ENCODE results near the gene NUP54.

NUP54 gene

GRCh38 chr4:76120199-76120598 is 28.0 kb downstream of the NUP54 start:
- no peaks in the 10 kb centered on the region for H3K9me3 Mint-ChIP-seq
- peaks cover 68% of the 10 kb centered on the region for H3K36me3 Mint-ChIP-seq (ENCODE audit: insufficient read depth)
- no peaks in the 10 kb centered on the region for H3K27me3 Mint-ChIP-seq
- H3K4me1 Mint-ChIP-seq (ENCODE audit: low read depth in 2 of 2), result no peaks in the 10 kb centered on the region
- ATAC-seq (replicated peaks), result no peak
- H3K27ac Mint-ChIP-seq, result no peak overlapping the region
- DNase-seq, result no peak
- no peak overlapping the region for H3K4me3 Mint-ChIP-seq

- no peak overlapping the region for H3K4me3 Mint-ChIP-seq
- no peak for DNase-seq
- ATAC-seq (replicated peaks), result no peak
These were observed 30.7 kb downstream of the NUP54 start for GRCh38 chr4:76117536-76117935.

GRCh38 chr4:76116821-76117220 is 31.4 kb downstream of the NUP54 start:
- Mint-ChIP-seq H3K4me1 (ENCODE audit: low read depth in 2 of 2) (no peaks in the 10 kb centered on the region), H3K9me3 (no peaks in the 10 kb centered on the region), H3K27ac (no peak overlapping the region), H3K36me3 (ENCODE audit: insufficient read depth) (peaks cover 44% of the 10 kb centered on the region), H3K27me3 (no peaks in the 10 kb centered on the region), H3K4me3 (no peak overlapping the region)
- ATAC-seq (replicated peaks) (no peak), DNase-seq (no peak)

More at GRCh38 chr4:76117536-76117935, 30.7 kb downstream of the NUP54 start:
- H3K27me3 Mint-ChIP-seq, result no peaks in the 10 kb centered on the region
- no peak overlapping the region for H3K27ac Mint-ChIP-seq
- H3K36me3 Mint-ChIP-seq (ENCODE audit: insufficient read depth), result peaks cover 51% of the 10 kb centered on the region
- H3K4me1 Mint-ChIP-seq (ENCODE audit: low read depth in 2 of 2), result no peaks in the 10 kb centered on the region
- no peaks in the 10 kb centered on the region for H3K9me3 Mint-ChIP-seq

- DNase-seq (no peak), ATAC-seq (replicated peaks) (no peak)
- Mint-ChIP-seq H3K27ac (no peak overlapping the region), H3K4me3 (no peak overlapping the region), H3K36me3 (ENCODE audit: insufficient read depth) (peaks cover under 1% of the 10 kb centered on the region), H3K4me1 (ENCODE audit: low read depth in 2 of 2) (no peaks in the 10 kb centered on the region), H3K9me3 (no peaks in the 10 kb centered on the region), H3K27me3 (no peaks in the 10 kb centered on the region)
These were observed 39.6 kb downstream of the NUP54 start for GRCh38 chr4:76108467-76109181.

- no peak for ATAC-seq (replicated peaks)
- Mint-ChIP-seq H3K27ac (no peak overlapping the region), H3K9me3 (no peaks in the 10 kb centered on the region), H3K4me1 (ENCODE audit: low read depth in 2 of 2) (no peaks in the 10 kb centered on the region), H3K4me3 (no peak overlapping the region), H3K36me3 (ENCODE audit: insufficient read depth) (no peaks in the 10 kb centered on the region), H3K27me3 (no peaks in the 10 kb centered on the region)
- no peak for DNase-seq
These were observed 41.8 kb downstream of the NUP54 start for GRCh38 chr4:76106442-76106841.

- DNase-seq, result no peak
- H3K27me3 Mint-ChIP-seq, result no peaks in the 10 kb centered on the region
- no peak overlapping the region for H3K27ac Mint-ChIP-seq
- no peaks in the 10 kb centered on the region for H3K9me3 Mint-ChIP-seq
- no peaks in the 10 kb centered on the region for H3K36me3 Mint-ChIP-seq (ENCODE audit: insufficient read depth)
- no peak for ATAC-seq (replicated peaks)
- H3K4me3 Mint-ChIP-seq, result no peak overlapping the region
- no peaks in the 10 kb centered on the region for H3K4me1 Mint-ChIP-seq (ENCODE audit: low read depth in 2 of 2)
These were observed 42.5 kb downstream of the NUP54 start for GRCh38 chr4:76105652-76106051.

- no peaks in the 10 kb centered on the region for H3K4me1 Mint-ChIP-seq (ENCODE audit: low read depth in 2 of 2)
- H3K27me3 Mint-ChIP-seq, result peaks cover 7 to 15% of the 10 kb centered on the region in 2 donors
- H3K4me3 Mint-ChIP-seq, result no peak overlapping the region
- H3K9me3 Mint-ChIP-seq, result no peaks in the 10 kb centered on the region
- H3K36me3 Mint-ChIP-seq (ENCODE audit: insufficient read depth), result no peaks in the 10 kb centered on the region
- DNase-seq, result no peak
- ATAC-seq (replicated peaks), result no peak
- no peak overlapping the region for H3K27ac Mint-ChIP-seq
These were observed 52.1 kb downstream of the NUP54 start for GRCh38 chr4:76096076-76096475.

- Mint-ChIP-seq H3K4me3 (no peak overlapping the region), H3K27ac (no peak overlapping the region), H3K4me1 (ENCODE audit: low read depth in 2 of 2) (no peaks in the 10 kb centered on the region), H3K36me3 (ENCODE audit: insufficient read depth) (no peaks in the 10 kb centered on the region), H3K9me3 (no peaks in the 10 kb centered on the region), H3K27me3 (peaks cover 7 to 14% of the 10 kb centered on the region in 2 donors)
- DNase-seq (no peak), ATAC-seq (replicated peaks) (no peak)
These were observed 52.6 kb downstream of the NUP54 start for GRCh38 chr4:76095568-76095967.

GRCh38 chr4:76091052-76091451 is 57.1 kb downstream of the NUP54 start:
- H3K36me3 Mint-ChIP-seq (ENCODE audit: insufficient read depth), result no peaks in the 10 kb centered on the region
- H3K27ac Mint-ChIP-seq, result no peak overlapping the region
- no peak overlapping the region for H3K4me3 Mint-ChIP-seq
- peaks cover 0 to 6% of the 10 kb centered on the region in 2 donors for H3K27me3 Mint-ChIP-seq
- no peak for ATAC-seq (replicated peaks)
- no peaks in the 10 kb centered on the region for H3K9me3 Mint-ChIP-seq
- peaks cover 2 to 3% of the 10 kb centered on the region in 2 donors for H3K4me1 Mint-ChIP-seq (ENCODE audit: low read depth in 2 of 2)
- no peak for DNase-seq

- ATAC-seq (replicated peaks), result peak; percentile 87
- no peaks in the 10 kb centered on the region for H3K36me3 Mint-ChIP-seq (ENCODE audit: insufficient read depth)
- no peak overlapping the region for H3K27ac Mint-ChIP-seq
- peaks cover 2 to 3% of the 10 kb centered on the region in 2 donors for H3K4me1 Mint-ChIP-seq (ENCODE audit: low read depth in 2 of 2)
- DNase-seq, result peak in 1 of 3 experiments; percentile 2
- H3K4me3 Mint-ChIP-seq, result no peak overlapping the region
- no peaks in the 10 kb centered on the region for H3K9me3 Mint-ChIP-seq
- H3K27me3 Mint-ChIP-seq, result peaks cover 0 to 6% of the 10 kb centered on the region in 2 donors
These were observed 57.9 kb downstream of the NUP54 start for GRCh38 chr4:76090241-76090691.

- Mint-ChIP-seq H3K36me3 (ENCODE audit: insufficient read depth) (no peaks in the 10 kb centered on the region), H3K4me1 (ENCODE audit: low read depth in 2 of 2) (peaks cover 2 to 3% of the 10 kb centered on the region in 2 donors), H3K4me3 (no peak overlapping the region), H3K27me3 (peaks cover 0 to 12% of the 10 kb centered on the region in 2 donors), H3K9me3 (no peaks in the 10 kb centered on the region), H3K27ac (no peak overlapping the region)
- DNase-seq, result no peak
- no peak for ATAC-seq (replicated peaks)
These were observed 59.5 kb downstream of the NUP54 start for GRCh38 chr4:76088719-76089118.

GRCh38 chr4:76087007-76087769 is 61.0 kb downstream of the NUP54 start:
- peaks cover 2 to 3% of the 10 kb centered on the region in 2 donors for H3K4me1 Mint-ChIP-seq (ENCODE audit: low read depth in 2 of 2)
- H3K9me3 Mint-ChIP-seq, result no peaks in the 10 kb centered on the region
- H3K27me3 Mint-ChIP-seq, result peaks cover 0 to 13% of the 10 kb centered on the region in 2 donors
- H3K4me3 Mint-ChIP-seq, result no peak overlapping the region
- no peak for ATAC-seq (replicated peaks)
- no peak overlapping the region for H3K27ac Mint-ChIP-seq
- no peak for DNase-seq
- H3K36me3 Mint-ChIP-seq (ENCODE audit: insufficient read depth), result no peaks in the 10 kb centered on the region

- H3K27ac Mint-ChIP-seq, result no peak overlapping the region
- no peak for ATAC-seq (replicated peaks)
- H3K36me3 Mint-ChIP-seq (ENCODE audit: insufficient read depth), result no peaks in the 10 kb centered on the region
- DNase-seq, result no peak
- no peak overlapping the region for H3K4me3 Mint-ChIP-seq
- H3K9me3 Mint-ChIP-seq, result no peaks in the 10 kb centered on the region
- H3K27me3 Mint-ChIP-seq, result peaks cover 7 to 20% of the 10 kb centered on the region in 2 donors
- H3K4me1 Mint-ChIP-seq (ENCODE audit: low read depth in 2 of 2), result peaks cover 2 to 3% of the 10 kb centered on the region in 2 donors
These were observed 63.7 kb downstream of the NUP54 start for GRCh38 chr4:76084542-76084941.

Data from effector memory CD8-positive, alpha-beta T cell (primary cell).